GM23248 (cell line): ENCODE measurements around the gene LHB. TPM values are rescaled to one million over a fixed set of nuclear protein-coding genes. Genes with fewer than 3 reads are reported as not detected.

Experiments
- DNase-seq: peaks from one replicate; pipeline ENCODE4 v3.0.0-alpha.2; 2015
- H2AFZ ChIP-seq: fragments of 200-600 bp; sonication (generic); 2 replicates; pipeline ENCODE4 v1.6.1; 2016; ENCODE audit warnings: antibody characterized with exemption
- H3F3A ChIP-seq: fragments of 200-600 bp; sonication (generic); 2 replicates; pipeline ENCODE4 v1.6.1; 2016; ENCODE audit warnings: mild to moderate bottlenecking, antibody characterized with exemption, mixed run types; ENCODE audit not compliant: insufficient read depth
- H3K27ac ChIP-seq: fragments of 200-600 bp; sonication (generic); 2 replicates; pipeline ENCODE4 v1.5.1; 2016; ENCODE audit warnings: mild to moderate bottlenecking
- H3K27me3 ChIP-seq: fragments of 200-600 bp; sonication (generic); replicated peaks from 2 replicates; pipeline ENCODE4 v1.6.1; 2016; ENCODE audit warnings: mild to moderate bottlenecking; ENCODE audit not compliant: insufficient read depth
- H3K36me3 ChIP-seq: fragments of 200-600 bp; sonication (generic); 2 replicates; pipeline ENCODE4 v1.6.1; 2016; ENCODE audit warnings: low read depth, mild to moderate bottlenecking
- H3K4me1 ChIP-seq: fragments of 200-600 bp; sonication (generic); 2 replicates; pipeline ENCODE4 v1.6.1; 2016; ENCODE audit warnings: mild to moderate bottlenecking; ENCODE audit not compliant: insufficient read depth
- H3K4me2 ChIP-seq: fragments of 200-600 bp; sonication (generic); one replicate; pipeline ENCODE4 v1.6.1; 2016; ENCODE audit warnings: mild to moderate bottlenecking; ENCODE audit not compliant: unreplicated experiment
- H3K4me3 ChIP-seq: fragments of 200-600 bp; sonication (generic); 2 replicates; pipeline ENCODE4 v1.5.1; 2016; ENCODE audit warnings: mild to moderate bottlenecking
- H3K79me2 ChIP-seq: fragments of 200-600 bp; sonication (generic); 2 replicates; pipeline ENCODE4 v1.6.1; 2016; ENCODE audit warnings: mild to moderate bottlenecking; ENCODE audit not compliant: insufficient read depth
- H3K9ac ChIP-seq: fragments of 200-600 bp; sonication (generic); 2 replicates; pipeline ENCODE4 v1.6.1; 2016; ENCODE audit warnings: mild to moderate bottlenecking
- H3K9me2 ChIP-seq: fragments of 200-600 bp; sonication (generic); 2 replicates; pipeline ENCODE4 v1.6.1; 2016; ENCODE audit warnings: mixed run types, mild to moderate bottlenecking, moderate library complexity; ENCODE audit not compliant: insufficient read depth
- H3K9me3 ChIP-seq: fragments of 200-600 bp; sonication (generic); one replicate; pipeline ENCODE4 v1.6.1; 2017; ENCODE audit warnings: low read depth
- H4K20me1 ChIP-seq: fragments of 200-600 bp; sonication (generic); 2 replicates; pipeline ENCODE4 v1.6.0; 2016; ENCODE audit not compliant: insufficient read depth
- EZH2 ChIP-seq: fragments of 200-600 bp; sonication (generic); IDR thresholded peaks from 2 replicates; pipeline ENCODE4 v1.6.1; 2018; ENCODE audit warnings: antibody characterized with exemption, mild to moderate bottlenecking; ENCODE audit not compliant: insufficient read depth, poor library complexity, severe bottlenecking
- EZH2phosphoT487 ChIP-seq: fragments of 200-600 bp; sonication (generic); IDR thresholded peaks from 2 replicates; pipeline ENCODE4 v1.6.1; 2018; ENCODE audit warnings: antibody characterized with exemption, moderate library complexity, mild to moderate bottlenecking, low read depth; ENCODE audit not compliant: insufficient read depth
- WGBS, 2 experiments: methylation state at CpG; one replicate each; pipeline ENCODE4 v1.1.6; 2015 to 2017; ENCODE audit warnings: low lambda C conversion rate in 2 of 2, low coverage in 1 of 2; ENCODE audit errors: missing lambda C conversion rate in 2 of 2; 5-methylcytosine and 5-hydroxymethylcytosine counted together
- in situ Hi-C: fragments of 300-500 bp; cut with MboI; formaldehyde crosslinking; loops from 2 replicates; pipeline ENCODE4 v1.15.0; 2020
- polyA plus RNA-seq: library from polyadenylated mRNA; unstranded; fragments of >200 nt; fragmentation: Nextera tagmentation; extraction: Ambion mirVana; gene quantifications from 2 replicates; pipeline ENCODE4 v1.2.1, GENCODE V29; 2016
- total RNA-seq: library from RNA; depleted of rRNA; stranded (reverse); fragments of >200 nt; shearing (Covaris generic); gene quantifications from 2 replicates; pipeline ENCODE4 v1.2.3, GENCODE V29; 2014; rRNA removed

LHB gene
- total RNA-seq, result not detected in 2 replicates
- polyA plus RNA-seq, result 0.54 and 0.85 TPM in 2 replicates

DNA sequence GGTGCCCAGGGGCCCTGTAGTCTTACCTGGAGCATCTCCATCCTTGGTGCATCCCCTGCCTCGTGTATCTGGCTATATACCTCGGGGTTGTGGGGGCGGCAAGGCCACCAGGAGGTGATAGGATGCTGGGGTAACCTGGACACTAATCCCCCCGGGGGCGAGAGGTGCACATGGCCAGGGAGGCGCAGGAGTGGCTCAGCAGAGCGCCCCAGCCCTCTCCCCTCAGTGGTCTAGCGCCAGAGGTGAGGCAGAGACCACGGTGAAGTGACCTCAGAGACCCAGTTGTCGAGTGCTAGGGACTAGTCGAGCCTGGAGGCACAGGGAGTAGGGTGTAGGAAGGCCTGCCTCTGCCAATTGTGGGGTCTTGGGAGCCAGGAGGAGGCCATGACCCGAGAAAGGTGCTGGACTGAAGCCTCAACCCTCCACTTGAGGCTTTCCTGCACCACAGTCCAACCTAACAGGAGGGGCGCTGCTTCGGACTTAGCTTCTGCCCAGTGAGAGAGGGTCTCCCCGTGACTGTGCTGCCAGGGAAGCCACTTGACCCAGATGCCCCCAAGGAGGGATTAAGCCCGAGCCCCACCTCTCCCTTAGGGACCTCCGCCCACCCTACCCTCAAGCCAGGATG is at the start of gene LHB:
Gene LHB (minus strand): TSS at position 51 of the 625 bp plus-strand sequence. CDS start 10 bp downstream, at position 41.
- H3K79me2 ChIP-seq, result no peaks in the 10 kb centered on the region
- no peaks in the 10 kb centered on the region for H4K20me1 ChIP-seq
- peak within 1 kb of the TSS; percentile 87 for H3K4me2 ChIP-seq
- H3K4me1 ChIP-seq, result peaks cover 9% of the 10 kb centered on the region
- peak within 1 kb of the TSS; percentile 75 for H3K4me3 ChIP-seq
- DNase-seq, result no peak
- H3K9me2 ChIP-seq, result no peaks in the 10 kb centered on the region
- peak within 1 kb of the TSS; percentile 71 for H2AFZ ChIP-seq
- peak within 1 kb of the TSS; percentile 28; the same call in 1 of the 2 replicates for H3K9ac ChIP-seq
- TF ChIP-seq EZH2, result no peak
- TF ChIP-seq EZH2phosphoT487, result no peak
- H3K27ac ChIP-seq, result no peak within 1 kb of the TSS
- no peaks in the 10 kb centered on the region for H3K27me3 ChIP-seq
- no peaks in the 10 kb centered on the region for H3K36me3 ChIP-seq
- in situ Hi-C loops, result no loop called here
- no peaks in the 10 kb centered on the region for H3F3A ChIP-seq
- no peaks in the 10 kb centered on the region for H3K9me3 ChIP-seq
- 70 to 71% methylated on average over 17 of the region's 17 CpGs for WGBS, 2 experiments

GRCh38 chr19:49065905-49066512 is 49.1 kb upstream of the LHB start:
- H3K9me2 ChIP-seq, result no peaks in the 10 kb centered on the region
- no peak overlapping the region for H3K9ac ChIP-seq
- no peak overlapping the region for H3K4me3 ChIP-seq
- DNase-seq, result no peak
- in situ Hi-C loops, result no loop called here
- no peaks in the 10 kb centered on the region for H4K20me1 ChIP-seq
- H2AFZ ChIP-seq, result no peak overlapping the region
- H3F3A ChIP-seq, result peaks cover 6% of the 10 kb centered on the region; the same call in 1 of the 2 replicates
- WGBS, 2 experiments, result 70% methylated on average over 13 of the region's 13 CpGs
- H3K4me2 ChIP-seq, result no peak overlapping the region
- H3K27me3 ChIP-seq, result no peaks in the 10 kb centered on the region
- no peaks in the 10 kb centered on the region for H3K36me3 ChIP-seq
- no peaks in the 10 kb centered on the region for H3K9me3 ChIP-seq
- H3K79me2 ChIP-seq, result peaks cover 2% of the 10 kb centered on the region; the same call in 1 of the 2 replicates
- no peak for TF ChIP-seq EZH2phosphoT487
- no peak for TF ChIP-seq EZH2
- H3K4me1 ChIP-seq, result no peaks in the 10 kb centered on the region
- H3K27ac ChIP-seq, result no peak overlapping the region

GRCh38 chr19:49064768-49065611 is 48.1 kb upstream of the LHB start, which contains the start of gene NTF4:
Gene NTF4, minus strand, starts transcription at chr19:49064818. Its CDS starts 2,821 bp downstream, at chr19:49061997.
- H3K27ac ChIP-seq, result no peak within 1 kb of the TSS
- H3K4me3 ChIP-seq, result peak within 1 kb of the TSS; percentile 57
- no peaks in the 10 kb centered on the region for H3K4me1 ChIP-seq
- in situ Hi-C loops, result no loop called here
- peaks cover 13% of the 10 kb centered on the region for H3K79me2 ChIP-seq
- H4K20me1 ChIP-seq, result no peaks in the 10 kb centered on the region
- no peaks in the 10 kb centered on the region for H3K27me3 ChIP-seq
- H3K9me3 ChIP-seq, result no peaks in the 10 kb centered on the region
- H3K36me3 ChIP-seq, result no peaks in the 10 kb centered on the region
- peak; percentile 50 for DNase-seq
- 12 to 13% methylated on average over 30 to 40 of the region's 53 CpGs for WGBS, 2 experiments
- peaks cover 6% of the 10 kb centered on the region; the same call in 1 of the 2 replicates for H3F3A ChIP-seq
- TF ChIP-seq EZH2 (no peak), EZH2phosphoT487 (no peak)
- peak within 1 kb of the TSS; percentile 61 for H3K4me2 ChIP-seq
- no peaks in the 10 kb centered on the region for H3K9me2 ChIP-seq
- no peak within 1 kb of the TSS for H3K9ac ChIP-seq
- H2AFZ ChIP-seq, result no peak within 1 kb of the TSS

DNA sequence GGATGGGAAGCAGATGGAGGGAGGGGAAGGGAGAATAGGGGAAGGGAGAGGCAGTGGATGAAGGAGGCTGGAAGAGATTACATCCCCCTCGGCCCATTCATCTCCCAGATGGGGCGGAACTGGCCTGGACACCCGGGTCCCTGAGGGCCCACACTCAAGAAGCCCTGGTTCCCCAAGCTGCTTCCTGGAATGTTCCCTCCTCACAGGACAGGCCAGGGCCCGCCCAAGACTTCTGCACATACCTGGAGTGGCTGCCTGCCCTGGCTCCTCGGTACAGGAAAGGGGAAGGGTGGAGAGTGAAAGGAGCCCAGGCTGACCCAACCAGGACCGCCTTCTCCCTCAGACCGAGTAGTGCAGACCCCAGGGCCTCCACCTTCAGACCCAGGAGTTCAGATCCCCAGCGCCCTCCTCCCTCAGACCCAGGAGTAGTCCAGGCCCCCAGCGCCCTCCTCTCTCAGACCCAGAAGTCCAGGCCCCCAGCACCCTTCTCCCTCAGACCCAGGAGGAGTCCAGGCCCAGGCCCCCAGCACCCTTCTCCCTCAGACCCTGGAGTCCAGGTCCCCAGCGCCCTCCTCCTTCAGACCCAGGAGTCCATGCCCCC is 47.2 kb upstream of the LHB start:
- in situ Hi-C loops, result no loop called here
- H3K36me3 ChIP-seq, result no peaks in the 10 kb centered on the region
- 40 to 50% methylated on average over 7 to 9 of the region's 10 CpGs for WGBS, 2 experiments
- H3K4me1 ChIP-seq, result no peaks in the 10 kb centered on the region
- no peak overlapping the region for H2AFZ ChIP-seq
- DNase-seq, result no peak
- peaks cover 6% of the 10 kb centered on the region; the same call in 1 of the 2 replicates for H3F3A ChIP-seq
- peaks cover 19% of the 10 kb centered on the region for H3K79me2 ChIP-seq
- H4K20me1 ChIP-seq, result no peaks in the 10 kb centered on the region
- H3K4me2 ChIP-seq, result peak overlapping the region; percentile 61
- no peaks in the 10 kb centered on the region for H3K9me3 ChIP-seq
- no peak overlapping the region for H3K27ac ChIP-seq
- no peaks in the 10 kb centered on the region for H3K9me2 ChIP-seq
- peak overlapping the region; percentile 57 for H3K4me3 ChIP-seq
- H3K9ac ChIP-seq, result no peak overlapping the region
- H3K27me3 ChIP-seq, result no peaks in the 10 kb centered on the region
- TF ChIP-seq EZH2 (no peak), EZH2phosphoT487 (no peak)
